Measurements from ENCODE around the gene VASH2.

Gene VASH2

GRCh38 chr1:212930986-212931678 is 19.2 kb upstream of the VASH2 start:
- no peak for DNase-seq

DNA sequence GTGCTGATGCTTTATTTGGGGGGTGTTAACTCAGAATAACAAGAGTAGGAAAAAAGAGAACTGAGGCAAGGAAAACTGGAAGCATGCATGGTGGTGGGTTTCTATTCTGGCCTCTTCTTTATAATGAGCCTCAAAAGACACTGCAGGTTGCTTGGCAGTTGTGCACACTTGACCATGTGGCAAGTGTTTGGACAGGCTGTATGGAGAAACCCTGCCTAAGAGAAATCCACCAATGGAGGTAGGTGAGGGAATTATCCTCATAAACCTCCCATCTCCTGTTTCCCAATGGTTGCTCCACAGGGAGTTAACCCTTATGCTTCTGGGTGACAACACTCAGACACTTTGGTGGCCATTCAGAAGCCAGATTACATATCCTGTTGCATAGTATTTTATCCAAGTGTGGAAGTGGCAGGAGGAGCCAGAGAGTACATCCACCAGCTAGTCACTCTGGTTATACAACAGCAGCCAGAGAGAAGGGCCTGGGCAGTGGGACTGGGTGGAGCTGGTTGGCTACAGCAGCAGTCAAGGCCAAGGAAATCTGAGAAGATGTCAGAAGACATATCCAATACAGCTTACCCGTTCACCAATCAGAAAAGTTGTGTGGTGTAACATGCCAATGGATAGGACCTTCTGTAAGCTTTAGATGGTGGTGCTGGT is 16.4 kb upstream of the VASH2 start:
- DNase-seq, result no peak

- no peak for DNase-seq
These were observed 14.9 kb upstream of the VASH2 start for GRCh38 chr1:212935387-212935981.

DNA sequence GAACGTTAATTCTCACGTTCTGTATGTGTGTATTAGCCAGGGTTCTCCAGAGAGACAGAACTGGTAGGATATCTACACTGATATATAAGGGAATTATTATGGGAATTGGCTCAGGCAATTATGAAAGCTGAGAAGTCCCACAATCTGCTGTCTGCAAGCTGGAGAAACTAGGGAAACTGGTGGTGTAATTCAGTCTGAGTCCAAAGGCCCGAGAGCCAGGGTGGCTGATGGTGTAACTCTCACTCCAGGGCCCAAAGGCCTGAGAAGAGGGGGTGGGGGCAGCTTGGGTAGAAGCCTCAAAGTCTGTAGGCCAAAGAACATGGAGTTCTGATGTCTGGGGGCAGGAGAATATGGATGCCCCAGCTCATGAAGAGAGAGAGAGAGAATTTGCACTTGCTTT is 13.3 kb upstream of the VASH2 start:
- DNase-seq, result no peak

DNA sequence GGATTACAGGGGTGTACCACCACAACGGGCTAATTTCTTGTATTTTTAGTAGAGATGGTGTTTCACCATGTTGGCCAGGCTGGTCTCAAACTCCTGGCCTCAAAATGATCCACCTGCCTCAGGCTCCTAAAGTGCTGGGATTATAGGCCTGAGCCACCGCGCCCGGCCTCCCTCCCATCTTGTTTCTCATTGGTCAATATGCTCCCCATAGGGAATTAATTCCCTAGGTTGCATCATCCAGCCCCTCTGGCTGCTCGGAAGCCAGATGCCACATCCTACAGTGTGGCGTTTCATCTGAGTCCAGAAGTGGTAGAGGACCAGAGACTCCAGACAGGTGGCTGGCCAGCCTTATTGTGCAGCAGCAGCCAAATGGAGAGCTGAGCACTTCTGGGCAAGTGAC is 11.5 kb upstream of the VASH2 start:
- no peak for DNase-seq

DNA sequence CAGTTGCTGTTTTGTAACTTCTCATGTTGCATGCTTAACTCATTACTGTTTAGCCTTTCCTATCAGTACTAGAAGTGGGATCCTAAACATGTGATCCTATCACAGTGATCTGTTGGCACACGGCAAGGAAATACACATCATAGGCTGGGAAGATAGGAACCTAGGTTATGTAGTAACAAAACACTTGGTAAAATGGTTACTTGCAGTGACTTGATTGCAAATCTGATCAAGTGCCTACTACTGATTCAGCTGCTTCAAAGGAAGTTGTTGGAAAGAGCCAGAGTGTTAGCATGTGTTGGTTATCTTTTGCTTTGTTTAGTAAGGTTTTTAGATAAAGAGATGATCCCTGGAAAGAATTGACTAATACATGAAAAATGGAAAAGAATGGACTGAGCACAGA is 8.9 kb upstream of the VASH2 start:
- no peak for DNase-seq

DNA sequence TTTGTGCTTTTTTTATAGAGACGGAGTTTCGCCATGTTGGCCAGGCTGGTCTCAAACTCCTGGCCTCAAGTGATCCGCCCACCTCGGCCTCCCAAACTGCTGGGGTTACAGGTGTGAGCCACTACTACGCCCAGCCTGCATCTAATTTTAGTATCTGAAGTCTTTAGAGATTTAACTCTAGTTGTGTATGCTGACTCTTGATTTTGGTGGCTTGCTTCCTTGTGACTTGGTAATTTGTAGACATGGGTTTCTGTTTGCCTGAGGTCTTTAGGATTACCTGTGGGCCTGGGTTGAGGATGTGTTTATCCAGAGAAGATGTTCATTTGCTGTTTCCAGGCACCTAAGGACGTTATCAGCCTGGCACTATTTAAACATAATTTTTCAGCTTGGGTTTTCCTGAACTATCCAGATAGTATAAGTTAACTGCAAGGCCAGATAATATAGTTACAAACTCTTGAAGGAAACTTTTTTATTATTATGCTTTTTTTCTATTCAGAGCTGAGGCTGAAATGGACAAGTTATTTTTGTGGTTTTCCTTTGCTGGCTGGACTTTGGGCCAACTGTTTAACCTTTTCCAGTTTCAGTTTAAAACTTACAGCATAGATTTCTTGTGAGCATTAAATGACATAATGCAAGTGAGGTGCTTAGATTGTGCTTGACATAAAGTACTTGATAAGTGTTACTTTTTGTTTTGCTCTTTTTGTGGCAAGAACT is 7.5 kb upstream of the VASH2 start:
- DNase-seq, result no peak

DNA sequence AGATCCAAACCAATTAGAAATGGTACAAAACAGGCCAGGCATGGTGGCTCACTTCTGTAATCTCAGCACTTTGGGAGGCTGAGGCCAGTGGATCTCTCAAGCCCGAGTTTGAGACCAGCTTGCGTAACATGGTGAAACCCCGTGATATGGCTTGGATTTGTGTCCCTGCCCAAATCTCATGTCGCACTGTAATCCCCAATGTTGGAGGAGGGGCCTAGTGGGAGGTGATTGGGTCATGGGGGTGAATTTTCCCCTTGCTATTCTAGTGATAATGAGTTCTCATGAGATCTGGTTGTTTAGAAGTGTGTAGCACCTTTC is 7.0 kb upstream of the VASH2 start:
- DNase-seq, result no peak

- DNase-seq, result no peak
These were observed 6.0 kb upstream of the VASH2 start for GRCh38 chr1:212944229-212944901.

DNA sequence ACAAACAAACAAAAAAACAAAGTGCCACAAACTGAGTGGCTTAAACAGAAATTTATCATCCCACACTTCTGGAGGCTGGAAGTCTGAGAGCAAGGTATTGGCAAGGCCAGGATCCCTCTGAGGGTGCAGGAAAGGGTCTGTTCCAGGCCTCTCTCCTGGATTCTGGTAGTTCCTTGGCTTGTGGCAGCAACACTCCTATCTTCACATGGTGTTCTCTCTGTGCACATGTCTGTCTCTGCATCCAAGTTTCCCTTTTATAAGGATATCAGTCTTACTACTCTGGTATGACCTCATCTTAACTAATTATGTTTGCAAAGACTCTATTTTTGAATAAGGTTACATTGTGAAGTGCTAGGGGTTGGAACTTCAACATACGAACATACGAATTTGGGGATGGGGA is 5.3 kb upstream of the VASH2 start:
- DNase-seq, result no peak

DNA sequence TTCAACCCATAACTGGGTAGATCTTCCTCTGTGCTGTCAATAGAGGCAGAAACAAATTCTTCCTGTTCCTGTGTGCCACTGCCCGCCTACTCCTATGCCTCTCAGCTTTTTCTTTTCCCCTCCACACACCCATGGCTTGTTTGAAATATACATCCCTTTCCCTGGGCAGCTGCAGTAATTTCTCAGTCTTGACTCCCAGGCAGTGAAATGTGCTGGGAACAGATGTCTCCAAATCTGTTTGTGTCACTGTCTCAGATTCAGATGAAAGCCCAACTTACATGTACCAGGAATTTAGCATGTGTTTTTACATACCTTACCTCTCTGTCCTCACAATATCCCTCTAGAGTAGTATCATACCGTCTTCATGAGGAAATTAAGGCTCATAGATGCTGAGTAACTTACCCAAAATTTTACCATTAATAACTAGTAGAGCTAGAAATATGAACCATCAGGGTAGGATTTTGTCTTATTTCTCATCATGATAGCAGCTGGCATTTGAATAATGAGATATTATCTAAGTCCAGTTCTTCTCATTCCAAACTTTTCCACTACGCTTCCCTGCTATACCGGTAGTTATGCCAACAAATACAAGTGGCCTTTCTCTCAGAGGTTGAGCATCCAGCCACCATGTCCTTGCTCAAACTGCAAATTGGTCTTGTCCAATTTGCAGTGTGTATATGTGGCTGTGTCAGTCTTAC is 4.7 kb upstream of the VASH2 start:
- DNase-seq, result no peak

GRCh38 chr1:212946872-212947271 is 3.5 kb upstream of the VASH2 start:
- no peak for DNase-seq

GRCh38 chr1:212949771-212950170 is 570 bp upstream of the VASH2 start:
- DNase-seq, result no peak

- DNase-seq, result no peak
These were observed 995 bp downstream of the VASH2 start for GRCh38 chr1:212951126-212951946.

- DNase-seq, result no peak
These were observed 1.8 kb downstream of the VASH2 start for GRCh38 chr1:212951947-212952640.

DNA sequence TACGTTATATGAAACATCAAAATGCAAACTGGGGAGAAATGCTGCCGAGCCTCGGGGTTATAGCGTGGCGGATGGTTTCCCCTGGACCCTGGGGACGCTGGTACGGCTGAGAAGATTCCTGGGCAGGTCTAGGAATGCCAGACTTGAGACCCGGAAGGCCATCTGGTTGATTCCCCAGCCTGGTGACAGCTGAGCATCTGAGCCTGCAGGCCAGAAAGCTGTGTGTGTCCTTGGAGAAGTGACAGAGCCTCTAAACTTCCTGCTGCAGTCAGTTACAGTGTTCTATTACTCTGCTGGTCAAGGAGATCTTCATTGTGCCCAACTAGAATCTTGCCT is 2.3 kb downstream of the VASH2 start:
- no peak for DNase-seq

GRCh38 chr1:212953321-212953720 is 3.0 kb downstream of the VASH2 start:
- no peak for DNase-seq

DNA sequence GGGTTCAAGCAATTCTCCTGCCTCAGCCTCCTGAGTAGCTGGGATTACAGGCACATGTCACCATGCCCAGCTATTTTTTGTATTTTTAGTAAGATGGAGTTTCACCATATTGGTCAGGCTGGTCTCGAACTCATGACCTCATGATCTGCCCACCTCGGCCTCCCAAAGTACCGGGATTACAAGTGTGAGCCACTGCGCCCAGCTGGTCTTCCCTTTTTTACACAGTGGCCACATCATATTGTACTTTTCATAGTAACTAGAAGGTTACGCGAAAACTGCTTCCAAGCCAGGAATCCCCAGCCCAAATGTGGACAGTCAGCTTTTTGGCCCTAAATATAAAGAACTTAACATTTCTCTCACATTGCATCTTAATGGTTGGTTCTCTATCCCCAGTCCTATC is 4.2 kb downstream of the VASH2 start:
- no peak for DNase-seq

GRCh38 chr1:212955098-212955497 is 4.8 kb downstream of the VASH2 start:
- DNase-seq, result no peak

- DNase-seq, result no peak
These were observed 5.8 kb downstream of the VASH2 start for GRCh38 chr1:212955961-212956620.

- no peak for DNase-seq
These were observed 7.2 kb downstream of the VASH2 start for GRCh38 chr1:212957546-212957945.

All from activated naive CD4-positive, alpha-beta T cell (primary cell).